ENCODE results near the gene KRT13.

Gene KRT13

GRCh38 chr17:41538565-41538991, 33.2 kb upstream of the KRT13 start:
- DNase-seq (ENCODE audit: extremely low spot score, insufficient read length, low read depth): no peak
- no peak for FAIRE-seq

GRCh38 chr17:41537990-41538389, 32.6 kb upstream of the KRT13 start:
- no peak for DNase-seq (ENCODE audit: extremely low spot score, insufficient read length, low read depth)
- FAIRE-seq: no peak

- FAIRE-seq (no peak), DNase-seq (ENCODE audit: extremely low spot score, insufficient read length, low read depth) (no peak)
Observed at GRCh38 chr17:41537614-41537954, 32.2 kb upstream of the KRT13 start.

- DNase-seq (ENCODE audit: extremely low spot score, insufficient read length, low read depth) (no peak), FAIRE-seq (no peak)
Observed at GRCh38 chr17:41536741-41537613, 31.6 kb upstream of the KRT13 start.

- FAIRE-seq (no peak), DNase-seq (ENCODE audit: extremely low spot score, insufficient read length, low read depth) (no peak)
Observed at GRCh38 chr17:41535764-41536481, 30.5 kb upstream of the KRT13 start.

GRCh38 chr17:41534899-41535546, 29.6 kb upstream of the KRT13 start:
- FAIRE-seq (no peak), DNase-seq (ENCODE audit: extremely low spot score, insufficient read length, low read depth) (no peak)

GRCh38 chr17:41533613-41534012, 28.2 kb upstream of the KRT13 start:
- no peak for FAIRE-seq
- no peak for DNase-seq (ENCODE audit: extremely low spot score, insufficient read length, low read depth)

- DNase-seq (ENCODE audit: extremely low spot score, insufficient read length, low read depth) (no peak), FAIRE-seq (no peak)
Observed at GRCh38 chr17:41532947-41533570, 27.6 kb upstream of the KRT13 start.

GRCh38 chr17:41531993-41532392, 26.6 kb upstream of the KRT13 start:
- FAIRE-seq (no peak), DNase-seq (ENCODE audit: extremely low spot score, insufficient read length, low read depth) (no peak)

- FAIRE-seq (no peak), DNase-seq (ENCODE audit: extremely low spot score, insufficient read length, low read depth) (no peak)
Observed at GRCh38 chr17:41530062-41531048, 24.9 kb upstream of the KRT13 start.

GRCh38 chr17:41529491-41529915, 24.1 kb upstream of the KRT13 start:
- no peak for DNase-seq (ENCODE audit: extremely low spot score, insufficient read length, low read depth)
- no peak for FAIRE-seq

- no peak for FAIRE-seq
Observed at GRCh38 chr17:41528959-41529353, 23.5 kb upstream of the KRT13 start.

GRCh38 chr17:41527063-41528023, 21.9 kb upstream of the KRT13 start:
- FAIRE-seq (no peak), DNase-seq (ENCODE audit: extremely low spot score, insufficient read length, low read depth) (no peak)

More at GRCh38 chr17:41528959-41529353, 23.5 kb upstream of the KRT13 start:
- no peak for DNase-seq (ENCODE audit: extremely low spot score, insufficient read length, low read depth)

- FAIRE-seq (no peak), DNase-seq (ENCODE audit: extremely low spot score, insufficient read length, low read depth) (no peak)
Observed at GRCh38 chr17:41524261-41524660, 18.8 kb upstream of the KRT13 start.

- DNase-seq (ENCODE audit: extremely low spot score, insufficient read length, low read depth) (no peak), FAIRE-seq (no peak)
Observed at GRCh38 chr17:41523787-41524186, 18.4 kb upstream of the KRT13 start.

- FAIRE-seq (no peak), DNase-seq (ENCODE audit: extremely low spot score, insufficient read length, low read depth) (no peak)
Observed at GRCh38 chr17:41523225-41523593, 17.8 kb upstream of the KRT13 start.

GRCh38 chr17:41522301-41523224, 17.2 kb upstream of the KRT13 start:
- DNase-seq (ENCODE audit: extremely low spot score, insufficient read length, low read depth): no peak
- FAIRE-seq: no peak
